HCT116 (cell line): ENCODE results near the gene VWA3B. TPM values are rescaled to one million over a fixed set of nuclear protein-coding genes. Genes with fewer than 3 reads are reported as not detected.
"Not testable (repeated sequence)": the region's sequence is repeated elsewhere in the genome, so short reads cannot be mapped to it uniquely, and the experiment has no call there.

Experiments
- ATAC-seq: fragments of 200-7000 bp; cut with Tn5 transposase; 2 replicates; pipeline ENCODE4 v1.9.1; 2020; ENCODE audit warnings: mild to moderate bottlenecking, moderate library complexity
- BruUV-seq: library from RNA; stranded (reverse); fragments of 400-500 nt; replicated peaks from 2 replicates; lab custom pipeline; 2021; lab: Mats Ljungman, UMichigan
- CTCF ChIA-PET: fragments of 300-600 bp; sonication (Branson Sonifier 250); formaldehyde crosslinking; loops from one replicate; lab custom pipeline; 2021; ENCODE audit warnings: antibody characterized with exemption; lab: Charles Lee
- POLR2A ChIA-PET: fragments of 300-600, 350-600 bp; sonication (Branson Sonifier 250); formaldehyde crosslinking; loops from one replicate; lab custom pipeline; 2021; ENCODE audit warnings: antibody characterized with exemption; lab: Charles Lee
- RAD21 ChIA-PET, 2 experiments: fragments of 300-600 bp; sonication (Branson Sonifier 250); formaldehyde crosslinking; loops; one replicate each; lab custom pipeline; 2023; ENCODE audit warnings: low total read pairs in 2 of 2; ENCODE audit not compliant: uncharacterized antibody in 2 of 2, unreplicated experiment in 2 of 2, low non-redundant PET in 1 of 2; lab: Charles Lee
- DNase-seq: peaks from one replicate; pipeline ENCODE4 v3.0.0-alpha.2; 2010; ENCODE audit warnings: low read depth, low spot score
- H2AFZ ChIP-seq: fragments of 200-600 bp; shearing (Covaris generic), sonication (generic); 2 replicates; pipeline ENCODE4 v1.6.1; 2017; ENCODE audit warnings: low read depth, mixed run types, mixed read lengths, antibody characterized with exemption, low read length; ENCODE audit not compliant: poor library complexity, severe bottlenecking
- H3K27ac ChIP-seq: 2 replicates; pipeline ENCODE4 v1.5.1; 2012; ENCODE audit warnings: low read depth, low read length
- H3K27me3 ChIP-seq: fragments of 200-600 bp; sonication (generic); 2 replicates; pipeline ENCODE4 v1.6.1; 2016; ENCODE audit warnings: mixed run types, low read length, mixed read lengths; ENCODE audit not compliant: insufficient read depth
- H3K36me3 ChIP-seq, 2 experiments: fragments of 200-500 bp in 1 of 2; fragments of 200-600 bp in 1 of 2; sonication (Bioruptor generic) in 1 of 2; sonication (generic) in 1 of 2; 2 replicates each; pipeline versions ENCODE4 v1.5.1 to v1.6.1; 2014 to 2016; ENCODE audit warnings: low read length in 2 of 2, inconsistent platforms in 1 of 2, mixed read lengths in 1 of 2, mixed run types in 1 of 2; ENCODE audit not compliant: insufficient read depth in 2 of 2, control insufficient read depth in 1 of 2
- H3K4me1 ChIP-seq, 2 experiments: fragments of 200-600 bp in 1 of 2; sonication (generic) in 1 of 2; 2 replicates each; pipeline versions ENCODE4 v1.5.1 to v1.6.1; 2012 to 2017; ENCODE audit warnings: low read length in 2 of 2, inconsistent platforms in 1 of 2, mild to moderate bottlenecking in 1 of 2, mixed read lengths in 1 of 2, mixed run types in 1 of 2, moderate library complexity in 1 of 2; ENCODE audit not compliant: insufficient read depth in 2 of 2, control insufficient read depth in 1 of 2
- H3K4me2 ChIP-seq: fragments of 200-600 bp; sonication (generic); 2 replicates; pipeline ENCODE4 v1.6.1; 2017; ENCODE audit warnings: mixed run types, low read length, mixed read lengths
- H3K4me3 ChIP-seq, 2 experiments: fragments of 200-600 bp in 1 of 2; sonication (generic) in 1 of 2; replicated peaks in 1 of 2; 2 replicates each; pipeline ENCODE4 v1.5.1; 2011 to 2016; ENCODE audit warnings: low read length in 2 of 2, control low read depth in 1 of 2, low read depth in 1 of 2, mild to moderate bottlenecking in 1 of 2, mixed read lengths in 1 of 2, mixed run types in 1 of 2
- H3K79me2 ChIP-seq: fragments of 200-600 bp; sonication (generic); 2 replicates; pipeline ENCODE4 v1.6.1; 2017; ENCODE audit warnings: mild to moderate bottlenecking, mixed run types, low read length, moderate library complexity, mixed read lengths; ENCODE audit not compliant: insufficient read depth
- H3K9ac ChIP-seq: fragments of 200-600 bp; sonication (generic); 2 replicates; pipeline ENCODE4 v1.6.1; 2016; ENCODE audit warnings: low read length, mixed read lengths
- H3K9me2 ChIP-seq: fragments of 200-600 bp; sonication (generic), shearing (Covaris generic); 2 replicates; pipeline ENCODE4 v1.6.1; 2017; ENCODE audit warnings: mixed run types, mild to moderate bottlenecking, moderate library complexity; ENCODE audit not compliant: insufficient read depth
- H3K9me3 ChIP-seq, 2 experiments: fragments of 200-500 bp in 1 of 2; fragments of 200-600 bp in 1 of 2; sonication (Bioruptor generic) in 1 of 2; sonication (generic) in 1 of 2; 2 replicates each; pipeline ENCODE4 v1.6.1; 2014 to 2017; ENCODE audit warnings: low read length in 2 of 2, mixed read lengths in 2 of 2, inconsistent platforms in 1 of 2, low read depth in 1 of 2, mild to moderate bottlenecking in 1 of 2, mixed run types in 1 of 2, moderate library complexity in 1 of 2; ENCODE audit not compliant: control insufficient read depth in 1 of 2, insufficient read depth in 1 of 2
- H4K20me1 ChIP-seq: fragments of 200-600 bp; sonication (generic), shearing (Covaris generic); 2 replicates; pipeline ENCODE4 v1.6.1; 2017; ENCODE audit warnings: mixed run types, mild to moderate bottlenecking, moderate library complexity; ENCODE audit not compliant: insufficient read depth
- CBX3 ChIP-seq: IDR thresholded peaks from 2 replicates; pipeline ENCODE4 v1.6.1; 2012; ENCODE audit warnings: low read depth
- CEBPB ChIP-seq: IDR thresholded peaks from 2 replicates; pipeline ENCODE4 v1.6.1; 2012; ENCODE audit warnings: low read depth
- EZH2 ChIP-seq: fragments of 200-600 bp; sonication (generic); IDR thresholded peaks from 2 replicates; pipeline ENCODE4 v1.6.1; 2017; ENCODE audit warnings: antibody characterized with exemption, mixed run types
- JUND ChIP-seq: IDR thresholded peaks from 2 replicates; pipeline ENCODE4 v1.6.1; 2012
- MAX ChIP-seq: IDR thresholded peaks from 2 replicates; pipeline ENCODE4 v1.6.1; 2012
- POLR2A ChIP-seq: IDR thresholded peaks from 2 replicates; pipeline ENCODE4 v1.7.0; 2011; ENCODE audit warnings: borderline replicate concordance; ENCODE audit not compliant: insufficient read depth, insufficient read length; ENCODE audit errors: extremely low read depth
- POLR2AphosphoS5 ChIP-seq: IDR thresholded peaks from 2 replicates; pipeline ENCODE4 v1.6.1; 2011; ENCODE audit warnings: mild to moderate bottlenecking, low read depth, low read length, moderate library complexity
- SIN3A ChIP-seq: IDR thresholded peaks from 2 replicates; pipeline ENCODE4 v1.6.1; 2012; ENCODE audit warnings: low read depth
- SRF ChIP-seq: IDR thresholded peaks from 2 replicates; pipeline ENCODE4 v1.6.1; 2012; ENCODE audit warnings: low read depth
- YY1 ChIP-seq: IDR thresholded peaks from 2 replicates; pipeline ENCODE4 v1.6.1; 2011; ENCODE audit warnings: low read length, low read depth, moderate library complexity, mild to moderate bottlenecking; ENCODE audit not compliant: insufficient replicate concordance; ENCODE audit errors: extremely low read depth
- intact Hi-C: fragments of 100-400 bp; cut with micrococcal nuclease; formaldehyde crosslinking; loops from 2 replicates; pipeline ENCODE4 v1.10.0; 2022
- total RNA-seq: library from RNA; stranded (reverse); gene quantifications from one replicate; pipeline ENCODE4 v1.2.1, GENCODE V29; 2021; ENCODE audit not compliant: unreplicated experiment

The VWA3B gene
- total RNA-seq, 1 experiment from 2014 or later, result 0.47 TPM

- DNase-seq, result no peak
- no peak overlapping the region for H3K27ac ChIP-seq
- intact Hi-C loops, result no loop called here
- no peak overlapping the region for H3K4me3 ChIP-seq
- H3K9me3 ChIP-seq, result peaks cover 0 to 3% of the 10 kb centered on the region in 2 experiments; a peak in 2 of 4 replicates
- no peak for ATAC-seq
- ChIA-PET RAD21 (no interaction called here), CTCF (interaction anchor here (0.7 kb wide), 1 partner anchor 61 kb away, joined by 3 read pairs; no protein-coding TSS in a partner anchor)
- no peak overlapping the region for H2AFZ ChIP-seq
- H3K4me1 ChIP-seq, result no peaks in the 10 kb centered on the region
- BruUV-seq, result no TSS peak
- TF ChIP-seq YY1 (no peak), JUND (no peak), POLR2A (no peak)
- TF ChIP-seq, all 23 proteins: peak for 0
- Histone ChIP-seq H4K20me1 (no peaks in the 10 kb centered on the region), H3K9me2 (no peaks in the 10 kb centered on the region), H3K27me3 (no peaks in the 10 kb centered on the region), H3K9ac (no peak overlapping the region), H3K36me3 (no peaks in the 10 kb centered on the region), H3K4me2 (no peak overlapping the region), H3K79me2 (no peaks in the 10 kb centered on the region)
- POLR2A ChIA-PET, result no interaction called here
These were observed 229.0 kb downstream of the VWA3B start for GRCh38 chr2:98315957-98316356.

- Histone ChIP-seq H2AFZ (no peak overlapping the region), H3K9me3 (peaks cover 0 to 10% of the 10 kb centered on the region in 2 experiments; a peak in 2 of 4 replicates), H3K27me3 (no peaks in the 10 kb centered on the region), H3K4me1 (no peaks in the 10 kb centered on the region), H4K20me1 (no peaks in the 10 kb centered on the region), H3K4me2 (no peak overlapping the region), H3K27ac (no peak overlapping the region), H3K36me3 (no peaks in the 10 kb centered on the region), H3K9me2 (no peaks in the 10 kb centered on the region), H3K79me2 (no peaks in the 10 kb centered on the region), H3K4me3 (no peak overlapping the region), H3K9ac (no peak overlapping the region)
- RAD21 ChIA-PET, result no interaction called here
- ATAC-seq, result no peak
- intact Hi-C loops, result no loop called here
- no TSS peak for BruUV-seq
- CTCF ChIA-PET, result no interaction called here
- POLR2A ChIA-PET, result no interaction called here
- TF ChIP-seq SRF (no peak), POLR2AphosphoS5 (no peak), EZH2 (no peak), SIN3A (no peak), MAX (no peak), CEBPB (no peak), JUND (no peak), CBX3 (no peak)
- no peak for DNase-seq
These were observed 230.2 kb downstream of the VWA3B start for GRCh38 chr2:98317214-98317613.

- H3K4me2 ChIP-seq, POLR2A ChIA-PET, H3K36me3 ChIP-seq, H2AFZ ChIP-seq, H3K9me2 ChIP-seq, H3K9ac ChIP-seq, H4K20me1 ChIP-seq, H3K79me2 ChIP-seq, RAD21 ChIA-PET, CTCF ChIA-PET, BruUV-seq, ATAC-seq, DNase-seq, H3K27me3 ChIP-seq, H3K4me1 ChIP-seq, H3K4me3 ChIP-seq, H3K27ac ChIP-seq, intact Hi-C loops, H3K9me3 ChIP-seq: not testable (repeated sequence)
These were observed 233.2 kb downstream of the VWA3B start for GRCh38 chr2:98320171-98320570.
